Glutamatergic neuron (in vitro differentiated cells): ENCODE data around the gene CLASRP. TPM values are rescaled to one million over a fixed set of nuclear protein-coding genes. Genes with fewer than 3 reads are reported as not detected.

Experiments used
- DNase-seq: peaks from one replicate; pipeline ENCODE4 v3.0.0; 2022
- H3K27ac Mint-ChIP-seq: one replicate; pipeline ENCODE4 v1.8.0; 2020; ENCODE audit warnings: mild to moderate bottlenecking, mixed read lengths, inconsistent platforms; ENCODE audit not compliant: unreplicated experiment
- H3K27me3 Mint-ChIP-seq: one replicate; pipeline ENCODE4 v1.8.0; 2020; ENCODE audit warnings: mild to moderate bottlenecking, moderate library complexity, mixed read lengths, inconsistent platforms; ENCODE audit not compliant: unreplicated experiment
- H3K36me3 Mint-ChIP-seq: one replicate; pipeline ENCODE4 v1.8.0; 2020; ENCODE audit warnings: mild to moderate bottlenecking, mixed read lengths, inconsistent platforms; ENCODE audit not compliant: unreplicated experiment
- H3K4me1 Mint-ChIP-seq: one replicate; pipeline ENCODE4 v1.8.0; 2020; ENCODE audit warnings: mild to moderate bottlenecking, low read depth, mixed read lengths, inconsistent platforms; ENCODE audit not compliant: unreplicated experiment
- H3K4me3 Mint-ChIP-seq: one replicate; pipeline ENCODE4 v1.8.0; 2020; ENCODE audit warnings: mild to moderate bottlenecking, mixed read lengths, inconsistent platforms; ENCODE audit not compliant: unreplicated experiment
- H3K9me3 Mint-ChIP-seq: one replicate; pipeline ENCODE4 v1.8.0; 2020; ENCODE audit warnings: mild to moderate bottlenecking, moderate library complexity, mixed read lengths, inconsistent platforms; ENCODE audit not compliant: unreplicated experiment
- total RNA-seq: library from RNA; stranded (reverse); fragmentation: NEBNext Ultra II Directional; extraction: Animal tissue kit (Norgen Biotek cat#: 25700); gene quantifications from one replicate; pipeline ENCODE4 v1.2.1, GENCODE V29; 2021; ENCODE audit not compliant: unreplicated experiment
- TF ChIP-seq, protein P1 (sequence below): fragments of 200-600 bp; sonication (generic); IDR thresholded peaks from one replicate; pipeline ENCODE4 v1.5.0; 2021; ENCODE audit not compliant: partially characterized antibody, unreplicated experiment

CLASRP gene
- total RNA-seq, 1 donor from 2014 or later, result 127 TPM

DNA sequence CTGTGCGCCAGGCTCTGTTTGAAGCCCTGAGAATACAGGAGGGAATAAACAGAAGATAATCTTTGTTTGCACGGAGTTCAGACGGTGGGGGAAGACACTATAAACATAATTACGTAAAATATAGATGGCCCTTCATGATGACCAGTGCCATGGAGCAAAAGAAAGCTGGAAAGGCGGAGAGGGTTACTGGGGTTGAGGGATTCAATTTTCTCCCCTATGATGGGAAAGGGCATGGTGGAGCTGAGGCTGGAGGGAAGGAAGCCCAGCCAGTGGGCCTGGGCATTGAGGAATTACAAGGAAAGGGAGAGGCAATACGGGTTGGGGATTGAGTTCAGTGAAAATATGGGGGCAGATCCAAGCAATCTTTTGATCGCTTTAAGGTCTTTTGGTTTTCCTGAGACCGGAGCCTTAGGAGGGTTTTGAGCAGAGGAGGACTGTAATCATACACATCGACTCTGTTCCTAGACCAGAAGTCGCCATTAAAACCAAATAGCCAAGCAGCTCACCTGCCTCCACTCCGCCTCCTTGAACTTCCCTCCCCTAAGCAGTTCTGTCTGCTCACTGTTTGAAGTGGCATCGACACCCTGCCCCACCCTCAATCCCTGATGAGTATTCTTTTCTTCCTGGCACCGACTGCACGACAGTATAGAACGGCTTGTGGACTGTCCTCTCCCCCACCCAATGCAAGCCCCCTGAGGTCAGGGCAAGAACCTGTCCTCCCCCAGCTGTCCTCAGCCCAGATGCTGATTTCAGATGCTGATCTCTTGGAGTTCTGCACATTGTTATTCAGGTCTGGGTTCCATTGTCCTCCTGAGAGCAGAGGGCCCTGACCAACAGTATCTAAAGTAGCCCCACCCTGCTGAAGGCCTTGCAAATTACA, 38.2 kb downstream of the CLASRP start:
- H3K4me3 Mint-ChIP-seq, result peak overlapping the region; percentile 69
- no peak for DNase-seq
- peaks cover 18% of the 10 kb centered on the region for H3K4me1 Mint-ChIP-seq
- H3K36me3 Mint-ChIP-seq, result peaks cover 3% of the 10 kb centered on the region
- H3K9me3 Mint-ChIP-seq, result peaks cover 11% of the 10 kb centered on the region
- TF ChIP-seq, protein P1, sequence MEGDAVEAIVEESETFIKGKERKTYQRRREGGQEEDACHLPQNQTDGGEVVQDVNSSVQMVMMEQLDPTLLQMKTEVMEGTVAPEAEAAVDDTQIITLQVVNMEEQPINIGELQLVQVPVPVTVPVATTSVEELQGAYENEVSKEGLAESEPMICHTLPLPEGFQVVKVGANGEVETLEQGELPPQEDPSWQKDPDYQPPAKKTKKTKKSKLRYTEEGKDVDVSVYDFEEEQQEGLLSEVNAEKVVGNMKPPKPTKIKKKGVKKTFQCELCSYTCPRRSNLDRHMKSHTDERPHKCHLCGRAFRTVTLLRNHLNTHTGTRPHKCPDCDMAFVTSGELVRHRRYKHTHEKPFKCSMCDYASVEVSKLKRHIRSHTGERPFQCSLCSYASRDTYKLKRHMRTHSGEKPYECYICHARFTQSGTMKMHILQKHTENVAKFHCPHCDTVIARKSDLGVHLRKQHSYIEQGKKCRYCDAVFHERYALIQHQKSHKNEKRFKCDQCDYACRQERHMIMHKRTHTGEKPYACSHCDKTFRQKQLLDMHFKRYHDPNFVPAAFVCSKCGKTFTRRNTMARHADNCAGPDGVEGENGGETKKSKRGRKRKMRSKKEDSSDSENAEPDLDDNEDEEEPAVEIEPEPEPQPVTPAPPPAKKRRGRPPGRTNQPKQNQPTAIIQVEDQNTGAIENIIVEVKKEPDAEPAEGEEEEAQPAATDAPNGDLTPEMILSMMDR, result no peak
- peak overlapping the region; percentile 96 for H3K27ac Mint-ChIP-seq
- H3K27me3 Mint-ChIP-seq, result peaks cover 5% of the 10 kb centered on the region

DNA sequence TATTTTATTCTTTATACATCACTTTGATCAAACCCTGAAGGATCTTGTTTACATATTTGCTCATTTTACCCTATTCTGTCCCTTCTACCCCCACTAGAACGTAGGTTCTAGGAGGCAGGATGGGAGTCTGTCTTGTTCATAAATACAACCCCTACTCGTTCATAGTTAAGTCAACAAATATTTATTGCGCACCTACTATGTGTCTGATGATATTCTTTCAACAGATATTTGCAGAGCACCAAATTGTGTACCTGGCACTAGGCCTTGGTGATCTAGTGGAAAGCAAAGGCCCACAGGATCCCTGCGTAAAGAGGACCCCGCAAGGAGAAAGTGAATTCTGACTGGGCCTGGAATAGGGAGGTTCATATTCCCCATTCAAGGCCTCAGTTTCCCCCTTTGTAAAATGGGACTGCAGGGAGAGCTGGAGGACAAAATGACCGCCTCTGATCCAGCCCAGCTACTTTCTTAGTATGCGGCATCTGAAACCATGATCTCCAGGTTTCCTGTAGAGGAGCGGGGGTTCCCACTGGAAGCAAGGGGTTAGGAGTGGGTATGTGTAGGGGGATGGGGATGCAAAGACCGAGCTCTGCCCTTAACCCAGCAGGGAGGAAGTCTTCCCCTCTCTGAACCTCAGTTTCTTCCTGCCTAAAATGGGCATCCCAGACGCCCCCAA, 39.7 kb downstream of the CLASRP start:
- Mint-ChIP-seq H3K9me3 (peaks cover 9% of the 10 kb centered on the region), H3K27me3 (peaks cover 6% of the 10 kb centered on the region), H3K4me1 (peaks cover 18% of the 10 kb centered on the region), H3K27ac (peak overlapping the region; percentile 78), H3K36me3 (peaks cover 5% of the 10 kb centered on the region), H3K4me3 (peak overlapping the region; percentile 60)
- TF ChIP-seq, protein P1, result no peak
- no peak for DNase-seq

DNA sequence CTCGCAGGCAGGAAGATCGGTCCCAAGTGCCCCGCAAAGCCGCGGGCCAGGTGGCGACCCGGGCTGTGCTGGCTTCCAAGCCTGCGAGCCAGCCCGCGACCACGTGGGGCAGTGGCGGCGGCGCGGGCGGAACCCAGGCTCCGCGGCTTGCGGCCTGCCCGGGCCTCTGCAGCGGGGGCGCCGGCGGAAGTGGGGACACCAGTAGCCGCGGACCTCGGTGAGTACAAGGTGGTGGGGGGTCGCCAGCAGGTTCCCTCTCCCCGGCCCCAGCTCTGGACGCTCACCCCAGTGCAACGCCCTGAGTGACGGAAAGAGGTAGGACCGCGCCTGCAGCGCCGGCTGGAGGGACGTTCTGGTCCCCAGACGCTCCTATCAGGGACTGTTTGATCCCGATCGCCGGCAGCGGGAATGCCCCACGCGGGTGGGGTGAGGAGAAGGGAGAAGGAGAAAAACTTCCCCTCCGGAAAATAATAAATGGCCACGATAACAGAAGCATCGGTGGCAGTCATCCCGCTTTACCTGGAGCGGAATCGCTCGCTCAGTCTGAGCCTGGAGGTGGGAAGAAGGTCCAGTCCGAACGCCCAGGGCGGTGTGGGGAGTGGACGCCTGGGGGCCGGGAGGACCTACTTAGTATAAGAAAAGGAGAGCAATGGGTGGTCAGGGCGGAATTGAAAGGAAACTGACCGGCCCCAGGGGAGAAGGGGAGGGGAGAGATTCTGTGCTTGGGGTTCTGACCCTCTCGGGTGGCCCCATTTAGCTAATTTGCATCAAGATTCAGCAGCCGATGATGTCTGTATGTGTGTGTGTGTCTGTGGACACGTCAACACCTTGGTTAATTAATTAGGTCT, 40.4 kb downstream of the CLASRP start, which contains the start of gene GEMIN7:
Gene GEMIN7 (plus strand): TSS at position 198 of the 848 bp plus-strand sequence. CDS start 10,855 bp downstream, outside the sequence.
- Mint-ChIP-seq H3K36me3 (peaks cover 5% of the 10 kb centered on the region), H3K9me3 (peaks cover 9% of the 10 kb centered on the region), H3K4me1 (peaks cover 18% of the 10 kb centered on the region)

DNA sequence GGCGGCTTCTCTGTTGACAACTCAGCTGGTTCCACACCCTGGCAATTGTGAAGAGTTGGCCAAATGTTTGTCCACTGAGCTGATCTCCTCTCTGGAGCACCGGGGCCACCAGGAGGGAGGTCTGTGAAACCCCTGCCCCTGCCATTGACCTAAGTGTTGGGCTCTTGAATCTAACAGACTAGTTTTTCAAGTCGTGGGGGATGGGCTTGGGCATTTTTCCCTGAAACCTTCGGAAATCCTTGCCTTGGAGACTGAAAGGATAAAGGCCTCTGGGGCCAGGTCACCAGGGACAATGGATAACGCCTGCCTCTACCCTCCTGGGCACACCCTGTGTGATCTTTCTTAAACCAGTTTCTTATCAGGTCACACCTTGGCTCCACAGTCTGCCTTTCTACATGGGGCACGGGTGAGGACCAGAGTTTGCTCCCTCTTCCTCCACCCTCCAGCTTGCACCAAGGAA, 41.1 kb downstream of the CLASRP start:
- Mint-ChIP-seq H3K4me3 (peak overlapping the region; percentile 98), H3K36me3 (peaks cover 5% of the 10 kb centered on the region), H3K4me1 (peaks cover 12% of the 10 kb centered on the region), H3K9me3 (peaks cover 9% of the 10 kb centered on the region), H3K27ac (peak overlapping the region; percentile 94), H3K27me3 (peaks cover 4% of the 10 kb centered on the region)
- TF ChIP-seq, protein P1, result no peak
- DNase-seq, result no peak

More for the DNA sequence above, 40.4 kb downstream of the CLASRP start, which contains the start of gene GEMIN7:
- Mint-ChIP-seq H3K27me3 (peaks cover 6% of the 10 kb centered on the region), H3K27ac (peak within 1 kb of the TSS; percentile 94), H3K4me3 (peak within 1 kb of the TSS; percentile 98)
- TF ChIP-seq, protein P1, result no peak
- DNase-seq, result peak; percentile 92
